K562 (cell line): ENCODE measurements around the gene RNF175. TPM values are rescaled to one million over a fixed set of nuclear protein-coding genes. Genes with fewer than 3 reads are reported as not detected.

Source experiments
- CBX1 ChIP-seq: sonication (generic); IDR thresholded peaks from 2 replicates; pipeline ENCODE4 v1.6.1; 2016; ENCODE audit warnings: antibody characterized with exemption, low read depth, mild to moderate bottlenecking
- CBX3 ChIP-seq, 2 experiments: IDR thresholded peaks; 1 replicate in 1 of 2; 2 replicates in 1 of 2; pipeline ENCODE4 v1.6.1; 2012; ENCODE audit warnings: inconsistent platforms in 2 of 2, low read length in 2 of 2, borderline replicate concordance in 1 of 2, control low read depth in 1 of 2
- CHCHD3 ChIP-seq: fragments of 250-450 bp; sonication (Bioruptor Pico); IDR thresholded peaks from 2 replicates; pipeline ENCODE4 v2.1.2; 2022; ENCODE audit warnings: mild to moderate bottlenecking
- CHD1 ChIP-seq: fragments of 200-600 bp; sonication (generic); IDR thresholded peaks from one replicate; pipeline ENCODE4 v1.6.1; 2012; ENCODE audit warnings: mild to moderate bottlenecking, moderate library complexity, low read length, inconsistent platforms
- E2F3 ChIP-seq: fragments of 250-450 bp; sonication (Bioruptor Pico); IDR thresholded peaks from 2 replicates; pipeline ENCODE4 v1.4.0; 2020; ENCODE audit warnings: mild to moderate bottlenecking
- E2F6 ChIP-seq, 2 experiments: IDR thresholded peaks; 2 replicates each; pipeline ENCODE4 v1.6.1; 2011; ENCODE audit warnings: borderline replicate concordance in 1 of 2, control low read depth in 1 of 2, low read depth in 1 of 2, low read length in 1 of 2, mild to moderate bottlenecking in 1 of 2, mixed read lengths in 1 of 2, moderate library complexity in 1 of 2; ENCODE audit not compliant: insufficient read depth in 1 of 2, insufficient read length in 1 of 2, poor library complexity in 1 of 2, severe bottlenecking in 1 of 2; ENCODE audit errors: extremely low read depth in 1 of 2
- ELF4 ChIP-seq: fragments of 450-650 bp; formaldehyde crosslinking; IDR thresholded peaks from 2 replicates; pipeline ENCODE4 v1.4.0; 2022; ENCODE audit warnings: missing genetic modification characterization
- ETV6 ChIP-seq, 3 experiments: fragments of 150-350 bp in 1 of 3; sonication (generic) in 1 of 3; formaldehyde crosslinking in 1 of 3; IDR thresholded peaks; 2 replicates each; pipeline versions ENCODE4 v1.6.1 to v1.8.0; 2014 to 2022; ENCODE audit warnings: borderline replicate concordance in 2 of 3, low read depth in 2 of 3, antibody characterized with exemption in 1 of 3, low read length in 1 of 3, mild to moderate bottlenecking in 1 of 3, missing genetic modification reagents in 1 of 3
- FOXK2 ChIP-seq, 2 experiments: fragments of 450-650 bp; IDR thresholded peaks in 1 of 2; conservative IDR thresholded peaks in 1 of 2; 2 replicates each; pipeline ENCODE4 v1.6.1; 2016; ENCODE audit warnings: low read depth in 2 of 2, mild to moderate bottlenecking in 1 of 2
- IRF2 ChIP-seq: sonication (generic); formaldehyde crosslinking; IDR thresholded peaks from 2 replicates; pipeline ENCODE4 v1.8.1; 2022; ENCODE audit warnings: mild to moderate bottlenecking, missing genetic modification reagents
- MLLT1 ChIP-seq, 2 experiments: fragments of 450-650 bp; IDR thresholded peaks; 2 replicates each; pipeline ENCODE4 v1.6.1; 2016
- NCOR1 ChIP-seq: fragments of 450-650 bp; IDR thresholded peaks from 2 replicates; pipeline ENCODE4 v1.6.1; 2016; ENCODE audit warnings: mild to moderate bottlenecking, moderate library complexity
- NFATC3 ChIP-seq: fragments of 450-650 bp; IDR thresholded peaks from 2 replicates; pipeline ENCODE4 v1.6.1; 2017; ENCODE audit warnings: mild to moderate bottlenecking
- SNIP1 ChIP-seq: fragments of 450-650 bp; IDR thresholded peaks from 2 replicates; pipeline ENCODE4 v1.7.1; 2017; ENCODE audit warnings: low read depth, mild to moderate bottlenecking
- THAP12 ChIP-seq: fragments of 250-450 bp; sonication (Bioruptor Pico); IDR thresholded peaks from 2 replicates; pipeline ENCODE4 v1.9.0; 2021; ENCODE audit warnings: mild to moderate bottlenecking, inconsistent platforms
- ZMIZ1 ChIP-seq, 2 experiments: fragments of 150-350 bp in 1 of 2; IDR thresholded peaks; 2 replicates each; pipeline ENCODE4 v1.6.1; 2012 to 2016; ENCODE audit warnings: low read depth in 2 of 2, low read length in 2 of 2, mild to moderate bottlenecking in 1 of 2, moderate library complexity in 1 of 2
- ZNF277 ChIP-seq: fragments of 250-450 bp; sonication (Bioruptor Pico); IDR thresholded peaks from 2 replicates; pipeline ENCODE4 v1.8.0; 2022; ENCODE audit warnings: inconsistent platforms, mild to moderate bottlenecking, moderate library complexity, borderline replicate concordance
- ZNF324 ChIP-seq: fragments of 250-450 bp; sonication (Bioruptor Pico); IDR thresholded peaks from 2 replicates; pipeline ENCODE4 v1.4.0; 2020; ENCODE audit warnings: mild to moderate bottlenecking
- polyA plus RNA-seq, 8 experiments: library from polyadenylated mRNA; depleted of rRNA in 4 of 8; stranded (reverse) in 5 of 8; unstranded in 3 of 8; fragments of >200 nt; fragmentation: Nextera tagmentation in 2 of 8; fragmentation: Illumina TruSeq in 1 of 8; extraction: Ambion mirVana in 2 of 8; extraction: Trizol in 1 of 8; gene quantifications; 2 replicates each; pipeline versions ENCODE4 v1.2.1 to v1.2.3, GENCODE V29; 2011 to 2014; ENCODE audit warnings: inconsistent platforms in 1 of 8, missing spikeins in 1 of 8
- total RNA-seq, 7 experiments: library from RNA; depleted of rRNA in 6 of 7; stranded (reverse); fragments of >200 nt in 6 of 7; fragmentation: Illumina TruSeq in 2 of 7; extraction: Trizol in 2 of 7; gene quantifications; 2 replicates each; pipeline versions ENCODE4 v1.2.1 to v1.2.3, GENCODE V29; 2011 to 2021; ENCODE audit warnings: low replicate concordance in 1 of 7

The RNF175 gene
- total and polyA plus RNA-seq, 9 of the 15 experiments (the other 6 are each of a cell fraction or from before 2014, with no cell fraction given), result not detected

- TF ChIP-seq MLLT1 (IDR thresholded peaks at IDR 0.05) (peak in 1 of 2 experiments; percentile 62; a peak in 1 of 4 replicates), ELF4 (CRISPR knock-in tag) (no peak), CHCHD3 (no peak), SNIP1 (no peak), E2F3 (CRISPR knock-in tag) (no peak), CBX3 (IDR thresholded peaks at IDR 0.05; ENCODE audit: borderline replicate concordance in 1 of 2, low read length in 2 of 2) (peak in 1 of 2 experiments; percentile 53; a peak in 1 of 3 replicates), NCOR1 (peak; percentile 79), THAP12 (CRISPR knock-in tag) (no peak), CBX1 (no peak), ZNF324 (CRISPR knock-in tag) (no peak), IRF2 (CRISPR knock-in tag) (no peak), NFATC3 (no peak), E2F6 (IDR thresholded peaks at IDR 0.05; ENCODE audit: borderline replicate concordance in 1 of 2, extremely low read depth in 1 of 2, insufficient read depth in 1 of 2, insufficient read length in 1 of 2, low read depth in 1 of 2, low read length in 1 of 2, poor library complexity in 1 of 2, severe bottlenecking in 1 of 2) (no peak), ZNF277 (CRISPR knock-in tag) (no peak), ETV6 (IDR thresholded peaks at IDR 0.05; ENCODE audit: borderline replicate concordance in 1 of 2, low read depth in 2 of 2, low read length in 1 of 2) (no peak), ETV6 (CRISPR knock-in tag; IDR thresholded peaks at IDR 0.05; ENCODE audit: borderline replicate concordance) (no peak), ZMIZ1 (IDR thresholded peaks at IDR 0.05; ENCODE audit: low read depth in 2 of 2, low read length in 2 of 2) (peak in 1 of 2 experiments; percentile 81; a peak in 2 of 4 replicates), CHD1 (no peak), FOXK2 (conservative IDR thresholded peaks at IDR 0.05 in 1 of 2, IDR thresholded peaks at IDR 0.05 in 1 of 2; ENCODE audit: low read depth in 2 of 2) (peak; percentile 36 to 63; a peak in 1 of 4 replicates)
Observed at GRCh38 chr4:153773236-153773690, 13.4 kb upstream of the RNF175 start (continued).
